ENCODE data around the gene AVPR1B. TPM values are rescaled to one million over a fixed set of nuclear protein-coding genes. Genes with fewer than 3 reads are reported as not detected.

AVPR1B gene
- total RNA-seq, 1 donor from 2014 or later = 0.52 TPM

DNA sequence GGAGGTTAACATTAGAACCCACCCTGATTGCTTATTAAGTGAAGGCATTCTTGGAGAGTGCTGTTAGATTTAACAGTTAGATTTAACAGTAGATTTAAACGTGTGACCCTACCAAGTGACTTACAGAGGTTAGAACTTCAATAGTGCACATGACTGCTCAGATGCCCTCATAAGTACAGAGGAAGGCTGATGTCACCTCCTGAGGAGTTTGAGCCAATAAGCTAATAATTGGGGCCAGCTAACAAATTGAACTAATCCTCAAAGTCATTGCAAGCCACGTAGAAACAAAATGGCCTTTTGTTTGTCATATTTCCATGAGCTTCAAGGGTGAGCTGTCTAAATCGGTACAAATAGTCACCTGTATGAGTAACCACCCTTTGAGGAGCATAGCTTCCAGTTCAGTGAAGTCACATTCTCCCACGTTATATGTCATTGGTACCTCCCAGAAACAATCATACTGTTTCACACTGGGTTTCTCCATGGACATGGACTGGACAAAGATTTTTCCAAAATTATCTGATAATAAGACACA is 11.7 kb downstream of the AVPR1B start:
- no peak overlapping the region for H3K4me3 ChIP-seq (ENCODE audit: low read length in 3 of 3)
- H3K9ac ChIP-seq (ENCODE audit: low read depth in 1 of 3, low read length in 3 of 3) = no peak overlapping the region

DNA sequence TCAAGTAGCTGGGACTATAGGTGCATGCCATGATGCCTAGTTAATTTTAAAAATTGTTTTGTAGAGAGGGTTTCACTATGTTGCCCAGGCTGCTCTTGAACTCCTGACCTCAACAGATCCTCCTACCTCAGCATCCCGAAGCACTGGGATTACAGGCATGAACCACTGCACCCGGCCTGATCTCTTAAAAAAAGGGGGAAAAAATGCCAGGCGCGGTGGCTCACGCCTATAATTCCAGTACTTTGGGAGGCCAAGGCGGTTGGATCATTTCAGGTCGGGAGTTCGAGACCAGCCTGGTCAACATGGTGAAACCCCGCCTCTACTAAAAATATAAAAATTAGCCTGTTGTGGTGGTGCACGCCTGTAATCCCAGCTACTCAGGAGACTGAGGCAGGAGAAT is 13.2 kb downstream of the AVPR1B start:
- peaks cover 0 to 7% (median 0%) of the 10 kb centered on the region in 3 donors for H3K4me1 ChIP-seq (ENCODE audit: control insufficient read depth in 3 of 3, insufficient read depth in 3 of 3, low read length in 3 of 3)
- no peaks in the 10 kb centered on the region for H3K9me3 ChIP-seq (ENCODE audit: control insufficient read depth in 3 of 3, low read length in 3 of 3)
- no peak overlapping the region for H3K27ac ChIP-seq (ENCODE audit: low read depth, low read length)
- no peak overlapping the region for H3K9ac ChIP-seq (ENCODE audit: low read depth in 1 of 3, low read length in 3 of 3)
- peaks cover 0 to 4% (median 3%) of the 10 kb centered on the region in 3 donors for H3K27me3 ChIP-seq (ENCODE audit: control insufficient read depth in 3 of 3, insufficient read depth in 3 of 3, low read length in 3 of 3)
- H3K36me3 ChIP-seq (ENCODE audit: control insufficient read depth in 3 of 3, insufficient read depth in 3 of 3, low read length in 3 of 3) = no peaks in the 10 kb centered on the region
- no peak overlapping the region for H3K4me3 ChIP-seq (ENCODE audit: low read length in 3 of 3)

More for the DNA sequence above, 11.7 kb downstream of the AVPR1B start:
- Histone ChIP-seq H3K27me3 (ENCODE audit: control insufficient read depth in 3 of 3, insufficient read depth in 3 of 3, low read length in 3 of 3) (no peaks in the 10 kb centered on the region), H3K9me3 (ENCODE audit: control insufficient read depth in 3 of 3, low read length in 3 of 3) (no peaks in the 10 kb centered on the region), H3K4me1 (ENCODE audit: control insufficient read depth in 3 of 3, insufficient read depth in 3 of 3, low read length in 3 of 3) (peaks cover 0 to 7% (median 0%) of the 10 kb centered on the region in 3 donors), H3K27ac (ENCODE audit: low read depth, low read length) (no peak overlapping the region), H3K36me3 (ENCODE audit: control insufficient read depth in 3 of 3, insufficient read depth in 3 of 3, low read length in 3 of 3) (no peaks in the 10 kb centered on the region)

DNA sequence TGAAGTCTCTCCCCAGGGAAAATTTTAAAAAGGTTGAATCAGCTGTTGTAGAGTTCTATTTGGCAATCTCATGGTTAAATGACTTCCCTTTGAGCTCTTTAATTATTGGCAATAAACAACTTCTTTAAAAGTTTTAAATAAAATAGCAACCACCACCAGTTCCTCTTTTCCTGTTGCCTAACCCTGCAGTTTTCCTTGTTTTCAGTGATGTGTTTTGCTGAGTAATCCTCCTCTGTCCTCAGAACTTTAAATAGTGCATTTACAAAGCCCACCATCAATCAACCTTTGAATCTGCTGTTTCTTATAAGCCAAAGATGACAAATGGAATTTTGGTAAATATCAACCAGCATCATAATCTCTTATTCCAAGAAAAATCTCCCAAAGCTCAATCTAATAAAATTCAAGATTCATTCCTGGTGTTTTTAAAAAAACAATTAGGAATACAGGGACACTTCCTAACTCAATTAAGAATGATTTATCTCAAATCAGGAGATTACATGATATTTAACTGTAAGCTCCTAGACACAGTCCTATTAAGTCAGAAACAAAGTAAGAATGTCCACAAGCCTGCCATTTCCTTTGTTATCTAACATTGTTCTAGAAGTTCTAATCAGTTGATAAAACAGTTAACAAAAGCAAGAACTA is 14.8 kb downstream of the AVPR1B start:
- Histone ChIP-seq H3K4me1 (ENCODE audit: control insufficient read depth in 3 of 3, insufficient read depth in 3 of 3, low read length in 3 of 3) (peaks cover 0 to 7% (median 0%) of the 10 kb centered on the region in 3 donors), H3K27me3 (ENCODE audit: control insufficient read depth in 3 of 3, insufficient read depth in 3 of 3, low read length in 3 of 3) (peaks cover 0 to 9% (median 4%) of the 10 kb centered on the region in 3 donors), H3K9ac (ENCODE audit: low read depth in 1 of 3, low read length in 3 of 3) (no peak overlapping the region), H3K9me3 (ENCODE audit: control insufficient read depth in 3 of 3, low read length in 3 of 3) (no peaks in the 10 kb centered on the region), H3K36me3 (ENCODE audit: control insufficient read depth in 3 of 3, insufficient read depth in 3 of 3, low read length in 3 of 3) (no peaks in the 10 kb centered on the region), H3K4me3 (ENCODE audit: low read length in 3 of 3) (no peak overlapping the region), H3K27ac (ENCODE audit: low read depth, low read length) (no peak overlapping the region)

DNA sequence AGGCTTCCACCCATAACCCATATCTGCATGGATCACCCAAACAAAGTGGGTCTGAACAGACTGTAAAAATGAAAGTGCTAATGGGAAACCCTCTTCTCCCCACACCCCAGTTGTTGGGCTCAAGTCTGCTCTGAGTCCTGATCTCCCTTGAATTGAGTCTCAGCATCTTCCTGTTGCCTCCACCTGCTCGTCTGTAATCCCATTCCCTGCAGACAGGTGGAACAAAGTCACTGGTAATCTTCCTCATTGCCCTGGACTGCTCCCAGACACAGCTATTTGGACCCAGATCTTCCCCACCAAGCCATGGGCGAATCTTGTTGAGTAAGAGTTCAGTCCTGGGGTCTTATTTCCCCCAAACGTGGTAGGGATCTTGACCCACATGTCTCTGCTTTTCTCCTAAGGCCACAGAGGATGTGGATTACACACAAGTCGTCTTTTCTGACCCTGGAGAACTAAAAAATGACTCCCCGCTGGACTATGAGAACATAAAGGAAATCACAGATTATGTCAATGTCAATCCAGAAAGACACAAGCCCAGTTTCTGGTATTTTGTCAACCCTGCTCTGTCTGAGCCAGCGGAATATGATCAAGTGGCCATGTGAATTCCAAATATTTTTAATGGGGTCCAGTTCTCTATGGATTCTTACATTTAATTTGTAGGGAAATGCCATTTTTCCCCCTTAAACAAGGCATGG is 15.7 kb downstream of the AVPR1B start:
- Histone ChIP-seq H3K4me1 (ENCODE audit: control insufficient read depth in 3 of 3, insufficient read depth in 3 of 3, low read length in 3 of 3) (peaks cover 0 to 7% (median 2%) of the 10 kb centered on the region in 3 donors), H3K27me3 (ENCODE audit: control insufficient read depth in 3 of 3, insufficient read depth in 3 of 3, low read length in 3 of 3) (peaks cover 0 to 9% (median 4%) of the 10 kb centered on the region in 3 donors), H3K9me3 (ENCODE audit: control insufficient read depth in 3 of 3, low read length in 3 of 3) (no peaks in the 10 kb centered on the region), H3K36me3 (ENCODE audit: control insufficient read depth in 3 of 3, insufficient read depth in 3 of 3, low read length in 3 of 3) (no peaks in the 10 kb centered on the region), H3K9ac (ENCODE audit: low read depth in 1 of 3, low read length in 3 of 3) (no peak overlapping the region), H3K4me3 (ENCODE audit: low read length in 3 of 3) (no peak overlapping the region), H3K27ac (ENCODE audit: low read depth, low read length) (no peak overlapping the region)

DNA sequence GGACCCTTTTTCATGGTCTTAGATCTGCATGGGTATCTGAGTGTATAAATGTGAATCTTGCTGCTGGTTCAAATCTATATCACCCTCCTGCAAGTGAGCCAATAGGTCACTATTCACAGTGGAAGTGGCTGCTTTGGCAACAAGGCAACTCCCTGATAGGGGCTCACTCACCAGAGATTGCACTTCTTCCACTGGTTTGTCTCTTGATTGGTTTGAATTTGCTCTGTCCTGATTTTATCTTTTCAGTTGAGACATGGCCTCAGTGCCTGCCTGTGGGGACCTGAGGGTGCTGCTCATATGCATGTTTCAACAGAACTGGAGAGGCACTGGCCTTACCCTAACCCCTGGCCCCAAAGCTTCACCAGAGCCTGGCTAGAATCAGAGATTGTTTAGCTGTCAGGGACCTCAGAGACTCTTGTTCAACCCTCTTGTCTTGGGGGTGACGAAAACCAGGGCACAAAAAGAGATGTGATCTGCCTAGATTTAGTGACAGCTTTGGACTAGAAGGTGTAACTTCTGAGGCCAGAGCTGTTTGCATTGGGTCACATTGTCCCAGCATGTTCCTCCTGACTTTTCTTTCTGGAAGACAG is 16.9 kb downstream of the AVPR1B start:
- Histone ChIP-seq H3K4me3 (ENCODE audit: low read length in 3 of 3) (no peak overlapping the region), H3K27ac (ENCODE audit: low read depth, low read length) (no peak overlapping the region), H3K27me3 (ENCODE audit: control insufficient read depth in 3 of 3, insufficient read depth in 3 of 3, low read length in 3 of 3) (peaks cover 0 to 9% (median 4%) of the 10 kb centered on the region in 3 donors), H3K4me1 (ENCODE audit: control insufficient read depth in 3 of 3, insufficient read depth in 3 of 3, low read length in 3 of 3) (peaks cover 0 to 5% (median 2%) of the 10 kb centered on the region in 3 donors), H3K36me3 (ENCODE audit: control insufficient read depth in 3 of 3, insufficient read depth in 3 of 3, low read length in 3 of 3) (no peaks in the 10 kb centered on the region), H3K9ac (ENCODE audit: low read depth in 1 of 3, low read length in 3 of 3) (no peak overlapping the region), H3K9me3 (ENCODE audit: control insufficient read depth in 3 of 3, low read length in 3 of 3) (no peaks in the 10 kb centered on the region)

DNA sequence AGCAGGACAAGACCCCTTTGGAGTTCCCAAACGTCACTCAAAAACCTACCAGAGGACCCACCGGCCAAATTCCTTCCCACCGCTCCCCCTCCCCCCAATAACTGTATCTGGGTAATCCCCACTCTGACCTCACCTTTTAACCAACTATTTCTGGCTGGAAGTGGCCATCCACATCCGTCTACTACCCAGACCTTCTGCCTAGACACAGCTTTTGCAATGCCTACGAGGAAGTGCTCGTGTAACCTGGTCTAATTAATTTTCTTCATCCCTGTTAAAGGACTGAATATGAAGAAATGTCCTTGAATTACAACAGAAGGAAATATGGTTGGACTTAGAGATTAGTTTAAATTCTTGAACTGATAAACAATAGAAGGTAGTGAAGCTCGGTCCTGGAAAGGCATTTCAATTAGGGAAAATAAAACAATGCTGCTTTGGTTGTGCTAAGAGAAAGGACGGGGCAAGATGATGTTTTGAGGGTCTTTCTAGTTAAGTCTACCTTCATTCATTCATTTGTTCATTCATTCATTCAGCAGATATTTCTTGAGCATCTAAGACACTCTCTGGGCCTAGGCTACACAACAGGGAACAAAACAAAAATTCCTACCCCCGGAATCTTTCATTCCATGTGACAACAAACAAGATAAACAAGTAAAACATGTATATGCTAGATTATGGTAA is 18.8 kb downstream of the AVPR1B start:
- peaks cover 0 to 5% (median 2%) of the 10 kb centered on the region in 3 donors for H3K4me1 ChIP-seq (ENCODE audit: control insufficient read depth in 3 of 3, insufficient read depth in 3 of 3, low read length in 3 of 3)
- no peaks in the 10 kb centered on the region for H3K36me3 ChIP-seq (ENCODE audit: control insufficient read depth in 3 of 3, insufficient read depth in 3 of 3, low read length in 3 of 3)
- no peak overlapping the region for H3K9ac ChIP-seq (ENCODE audit: low read depth in 1 of 3, low read length in 3 of 3)
- no peak overlapping the region for H3K4me3 ChIP-seq (ENCODE audit: low read length in 3 of 3)
- H3K27me3 ChIP-seq (ENCODE audit: control insufficient read depth in 3 of 3, insufficient read depth in 3 of 3, low read length in 3 of 3) = peaks cover 0 to 9% (median 4%) of the 10 kb centered on the region in 3 donors
- H3K27ac ChIP-seq (ENCODE audit: low read depth, low read length) = no peak overlapping the region
- H3K9me3 ChIP-seq (ENCODE audit: control insufficient read depth in 3 of 3, low read length in 3 of 3) = no peaks in the 10 kb centered on the region

DNA sequence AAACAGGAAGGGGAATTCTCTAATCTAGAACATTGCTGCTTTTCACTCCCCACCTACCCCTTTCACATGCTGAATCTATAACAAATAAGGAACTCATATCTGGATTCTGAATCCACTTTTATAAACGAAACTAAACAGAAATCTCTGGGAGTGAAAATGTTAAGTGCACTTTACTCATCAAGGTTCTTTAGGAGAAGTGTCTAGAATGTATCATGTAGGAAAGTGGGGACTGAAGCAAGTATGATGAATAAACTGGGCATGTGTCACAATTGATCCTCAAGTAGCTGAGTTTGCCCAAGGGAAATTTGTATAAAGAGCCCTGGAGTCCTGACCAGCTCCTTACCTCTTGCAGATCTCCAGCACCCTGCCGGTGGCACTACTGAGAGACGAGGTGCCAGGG is 19.8 kb downstream of the AVPR1B start:
- H3K4me1 ChIP-seq (ENCODE audit: control insufficient read depth in 3 of 3, insufficient read depth in 3 of 3, low read length in 3 of 3) = peaks cover 0 to 5% (median 2%) of the 10 kb centered on the region in 3 donors
- H3K27me3 ChIP-seq (ENCODE audit: control insufficient read depth in 3 of 3, insufficient read depth in 3 of 3, low read length in 3 of 3) = peaks cover 0 to 9% (median 4%) of the 10 kb centered on the region in 3 donors
- no peaks in the 10 kb centered on the region for H3K9me3 ChIP-seq (ENCODE audit: control insufficient read depth in 3 of 3, low read length in 3 of 3)
- H3K4me3 ChIP-seq (ENCODE audit: low read length in 3 of 3) = no peak overlapping the region
- H3K9ac ChIP-seq (ENCODE audit: low read depth in 1 of 3, low read length in 3 of 3) = no peak overlapping the region
- no peaks in the 10 kb centered on the region for H3K36me3 ChIP-seq (ENCODE audit: control insufficient read depth in 3 of 3, insufficient read depth in 3 of 3, low read length in 3 of 3)
- no peak overlapping the region for H3K27ac ChIP-seq (ENCODE audit: low read depth, low read length)

DNA sequence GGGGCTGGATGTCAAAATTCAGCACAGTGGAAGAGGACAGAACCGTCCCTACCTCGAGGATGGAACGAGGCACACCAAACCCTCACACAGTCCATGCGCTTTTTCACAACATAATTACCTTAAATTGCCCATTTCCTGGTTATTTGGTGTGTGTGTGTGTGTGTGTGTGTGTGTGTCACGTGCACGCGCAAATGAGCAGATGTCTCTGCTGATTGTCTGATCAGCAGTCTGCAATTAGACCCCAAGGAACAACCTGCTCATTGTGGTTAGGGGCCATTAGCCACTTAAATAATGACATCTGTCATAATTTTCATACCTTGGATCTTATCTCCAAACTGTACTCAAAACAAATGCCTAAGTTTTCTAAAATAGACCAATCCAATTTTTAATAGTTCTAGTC is 23.2 kb downstream of the AVPR1B start:
- Histone ChIP-seq H3K4me1 (ENCODE audit: control insufficient read depth in 3 of 3, insufficient read depth in 3 of 3, low read length in 3 of 3) (peaks cover 0 to 2% (median 0%) of the 10 kb centered on the region in 3 donors), H3K27me3 (ENCODE audit: control insufficient read depth in 3 of 3, insufficient read depth in 3 of 3, low read length in 3 of 3) (peaks cover 0 to 6% (median 0%) of the 10 kb centered on the region in 3 donors), H3K9me3 (ENCODE audit: control insufficient read depth in 3 of 3, low read length in 3 of 3) (no peaks in the 10 kb centered on the region), H3K36me3 (ENCODE audit: control insufficient read depth in 3 of 3, insufficient read depth in 3 of 3, low read length in 3 of 3) (no peaks in the 10 kb centered on the region), H3K4me3 (ENCODE audit: low read length in 3 of 3) (no peak overlapping the region), H3K27ac (ENCODE audit: low read depth, low read length) (no peak overlapping the region), H3K9ac (ENCODE audit: low read depth in 1 of 3, low read length in 3 of 3) (no peak overlapping the region)

DNA sequence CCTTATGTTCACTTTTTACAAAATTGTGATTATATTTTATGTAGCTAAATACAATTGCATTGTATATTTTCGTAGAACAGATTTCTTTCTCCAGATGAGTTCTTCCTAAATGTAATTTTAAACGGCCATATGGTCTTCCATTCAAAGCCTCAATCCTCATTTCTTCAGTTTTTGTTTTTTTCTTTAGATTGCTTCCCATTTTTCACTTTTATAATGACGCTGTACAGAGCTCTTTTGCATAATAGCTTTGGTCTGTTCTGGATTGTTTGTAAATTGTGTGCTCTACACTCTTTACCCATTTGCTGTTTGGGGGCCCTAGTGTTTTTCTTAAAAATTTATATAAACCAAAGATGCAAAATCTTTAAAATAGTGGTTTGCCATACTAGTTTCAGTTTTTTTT is 27.8 kb downstream of the AVPR1B start:
- no peaks in the 10 kb centered on the region for H3K9me3 ChIP-seq (ENCODE audit: control insufficient read depth in 3 of 3, low read length in 3 of 3)
- no peaks in the 10 kb centered on the region for H3K4me1 ChIP-seq (ENCODE audit: control insufficient read depth in 3 of 3, insufficient read depth in 3 of 3, low read length in 3 of 3)
- no peaks in the 10 kb centered on the region for H3K36me3 ChIP-seq (ENCODE audit: control insufficient read depth in 3 of 3, insufficient read depth in 3 of 3, low read length in 3 of 3)
- H3K27me3 ChIP-seq (ENCODE audit: control insufficient read depth in 3 of 3, insufficient read depth in 3 of 3, low read length in 3 of 3) = no peaks in the 10 kb centered on the region
- no peak overlapping the region for H3K4me3 ChIP-seq (ENCODE audit: low read length in 3 of 3)
- no peak overlapping the region for H3K27ac ChIP-seq (ENCODE audit: low read depth, low read length)
- H3K9ac ChIP-seq (ENCODE audit: low read depth in 1 of 3, low read length in 3 of 3) = no peak overlapping the region

Data from skeletal muscle tissue (tissue), 4 donors.